Keratinocyte (primary cell): ENCODE data around the gene TRIM26. TPM values are rescaled to one million over a fixed set of nuclear protein-coding genes. Genes with fewer than 3 reads are reported as not detected.

Experiments used
- DNase-seq: peaks from one replicate; pipeline ENCODE4 v3.0.0-alpha.2; 2011; ENCODE audit warnings: low read depth, missing footprints, low spot score
- FAIRE-seq: peaks from 2 replicates; lab custom pipeline; 2011; peaks lifted over from hg19 to GRCh38; lab: Jason Lieb, UNC
- H2AFZ ChIP-seq: 2 replicates; pipeline ENCODE4 v1.6.0; 2012; ENCODE audit warnings: low read length, control low read depth, inconsistent platforms; ENCODE audit not compliant: control insufficient read depth
- H3K27ac ChIP-seq: 2 replicates; pipeline ENCODE4 v1.5.1; 2011; ENCODE audit warnings: low read length; ENCODE audit not compliant: control insufficient read depth, insufficient read depth
- H3K27me3 ChIP-seq: 3 replicates; pipeline ENCODE4 v1.6.0; 2011; ENCODE audit warnings: low read length; ENCODE audit not compliant: control insufficient read depth, insufficient read depth; ENCODE audit errors: extremely low read depth
- H3K36me3 ChIP-seq, 2 experiments: 2 replicates in 1 of 2; 3 replicates in 1 of 2; pipeline ENCODE4 v1.5.1; 2011; ENCODE audit warnings: low read length in 2 of 2, mild to moderate bottlenecking in 1 of 2; ENCODE audit not compliant: control insufficient read depth in 2 of 2, insufficient read depth in 2 of 2; ENCODE audit errors: extremely low read depth in 1 of 2
- H3K4me1 ChIP-seq: 3 replicates; pipeline ENCODE4 v1.5.1; 2011; ENCODE audit warnings: low read length; ENCODE audit not compliant: control insufficient read depth, insufficient read depth; ENCODE audit errors: extremely low read depth
- H3K4me2 ChIP-seq: 3 replicates; pipeline ENCODE4 v1.6.0; 2011; ENCODE audit warnings: low read depth, low read length; ENCODE audit not compliant: control insufficient read depth, insufficient read depth; ENCODE audit errors: extremely low read depth
- H3K4me3 ChIP-seq, 3 experiments: fragments of 200-600 bp in 1 of 3; sonication (generic) in 1 of 3; 2 replicates in 2 of 3; 3 replicates in 1 of 3; pipeline ENCODE4 v1.5.1; 2011 to 2016; ENCODE audit warnings: low read length in 3 of 3, mild to moderate bottlenecking in 3 of 3, control low read depth in 2 of 3, inconsistent platforms in 1 of 3, low read depth in 1 of 3, mixed read lengths in 1 of 3, mixed run types in 1 of 3, moderate library complexity in 1 of 3; ENCODE audit not compliant: control insufficient read depth in 2 of 3, insufficient read depth in 2 of 3; ENCODE audit errors: extremely low read depth in 1 of 3
- H3K79me2 ChIP-seq: 2 replicates; pipeline ENCODE4 v1.6.0; 2012; ENCODE audit warnings: low read length; ENCODE audit not compliant: control insufficient read depth, insufficient read depth
- H3K9ac ChIP-seq: 3 replicates; pipeline ENCODE4 v1.6.0; 2011; ENCODE audit warnings: low read length; ENCODE audit not compliant: control insufficient read depth, insufficient read depth; ENCODE audit errors: extremely low read depth
- H3K9me1 ChIP-seq: 3 replicates; pipeline ENCODE4 v1.6.0; 2011; ENCODE audit warnings: low read length; ENCODE audit not compliant: control insufficient read depth, insufficient read depth; ENCODE audit errors: extremely low read depth
- H3K9me3 ChIP-seq: 2 replicates; pipeline ENCODE4 v1.5.1; 2012; ENCODE audit warnings: low read depth, low read length; ENCODE audit not compliant: control insufficient read depth
- H4K20me1 ChIP-seq: 3 replicates; pipeline ENCODE4 v1.6.0; 2011; ENCODE audit warnings: low read length; ENCODE audit not compliant: control insufficient read depth, insufficient read depth; ENCODE audit errors: extremely low read depth
- CTCF ChIP-seq, 3 experiments: IDR thresholded peaks in 1 of 3; conservative IDR thresholded peaks in 1 of 3; optimal IDR thresholded peaks in 1 of 3; 2 replicates in 2 of 3; 3 replicates in 1 of 3; pipeline versions ENCODE3 to v1.5.1; 2011; ENCODE audit warnings: low read length in 3 of 3, mild to moderate bottlenecking in 3 of 3, moderate library complexity in 2 of 3, control low read depth in 1 of 3, inconsistent platforms in 1 of 3; ENCODE audit not compliant: insufficient read depth in 2 of 3; ENCODE audit errors: extremely low read depth in 1 of 3
- EZH2 ChIP-seq: IDR thresholded peaks from one replicate; pipeline ENCODE4 v1.6.1; 2012; ENCODE audit warnings: inconsistent platforms, mild to moderate bottlenecking, low read length, moderate library complexity
- dilution Hi-C: fragments of 300-500 bp; cut with MboI; formaldehyde crosslinking; loops from one replicate; pipeline ENCODE4 v1.7.0; 2020; ENCODE audit warnings: low sequenced_read_pairs; ENCODE audit not compliant: extremely low pct_ligation_motif_present
- polyA plus RNA-seq, 5 experiments: library from polyadenylated mRNA; depleted of rRNA in 3 of 5; stranded (reverse) in 3 of 5; stranded (forward) in 1 of 5; unstranded in 1 of 5; fragments of >200 nt; gene quantifications; 1 replicate in 1 of 5; 2 replicates in 3 of 5; 3 replicates in 1 of 5; pipeline versions ENCODE4 v1.2.1 to v1.2.3, GENCODE V29; 2011 to 2012; ENCODE audit warnings: missing spikeins in 2 of 5, low read depth in 1 of 5, low replicate concordance in 1 of 5

TRIM26 gene
- polyA plus RNA-seq, 1 donor (not counting 4 experiments of a cell fraction or from before 2014, with no cell fraction given), result 34.7 TPM

- dilution Hi-C loops, result no loop called here
- H3K9me1 ChIP-seq, result no peaks in the 10 kb centered on the region
- H3K27ac ChIP-seq, result no peak overlapping the region
- H3K4me1 ChIP-seq, result peaks cover 14% of the 10 kb centered on the region
- H3K9me3 ChIP-seq, result no peaks in the 10 kb centered on the region
- H2AFZ ChIP-seq, result no peak overlapping the region
- no peaks in the 10 kb centered on the region for H4K20me1 ChIP-seq
- no peak for DNase-seq
- no peaks in the 10 kb centered on the region for H3K79me2 ChIP-seq
- H3K36me3 ChIP-seq, result no peaks in the 10 kb centered on the region
- H3K9ac ChIP-seq, result no peak overlapping the region
- TF ChIP-seq EZH2, result no peak
- no peak for TF ChIP-seq CTCF (optimal IDR thresholded peaks at IDR 0.05 in 1 of 3, IDR thresholded peaks at IDR 0.05 in 1 of 3, conservative IDR thresholded peaks at IDR 0.05 in 1 of 3; ENCODE audit: extremely low read depth in 1 of 3, insufficient read depth in 2 of 3, low read length in 3 of 3)
- no peak for FAIRE-seq
- no peak overlapping the region for H3K4me3 ChIP-seq
- peaks cover 16% of the 10 kb centered on the region for H3K27me3 ChIP-seq
- no peak overlapping the region for H3K4me2 ChIP-seq
Measured at GRCh38 chr6:30150671-30151395, 62.4 kb downstream of the TRIM26 start.

GRCh38 chr6:30149858-30150550 lies 63.2 kb downstream of the TRIM26 start:
- Histone ChIP-seq H3K9me1 (no peaks in the 10 kb centered on the region), H3K4me3 (no peak overlapping the region), H3K36me3 (no peaks in the 10 kb centered on the region), H3K4me2 (no peak overlapping the region), H3K27me3 (peaks cover 16% of the 10 kb centered on the region), H3K9ac (no peak overlapping the region), H3K79me2 (no peaks in the 10 kb centered on the region), H3K9me3 (no peaks in the 10 kb centered on the region), H3K27ac (no peak overlapping the region), H4K20me1 (no peaks in the 10 kb centered on the region), H2AFZ (no peak overlapping the region), H3K4me1 (peaks cover 7% of the 10 kb centered on the region)
- DNase-seq (no peak), FAIRE-seq (peak; percentile 17)
- dilution Hi-C loops, result no loop called here
- TF ChIP-seq CTCF (optimal IDR thresholded peaks at IDR 0.05 in 1 of 3, IDR thresholded peaks at IDR 0.05 in 1 of 3, conservative IDR thresholded peaks at IDR 0.05 in 1 of 3; ENCODE audit: extremely low read depth in 1 of 3, insufficient read depth in 2 of 3, low read length in 3 of 3), result no peak
- TF ChIP-seq EZH2, result no peak
